Nephron progenitor cell (in vitro differentiated cells): ENCODE measurements around the gene CAMKK2.
A peak's percentile ranks its signal among the peaks of the same experiment; 100 is the strongest.
"Not testable (repeated sequence)": the region's sequence is repeated elsewhere in the genome, so short reads cannot be mapped to it uniquely, and the experiment has no call there.

ENCODE experiments used
- DNase-seq: peaks from one replicate; pipeline ENCODE4 v3.0.0; 2021
- H3K27ac Mint-ChIP-seq: 2 replicates; pipeline ENCODE4 v1.8.0; 2021; ENCODE audit warnings: mild to moderate bottlenecking, moderate library complexity, mixed read lengths
- H3K27me3 Mint-ChIP-seq: 2 replicates; pipeline ENCODE4 v1.8.0; 2021; ENCODE audit warnings: mild to moderate bottlenecking, low read depth, mixed read lengths; ENCODE audit not compliant: poor library complexity
- H3K36me3 Mint-ChIP-seq: 2 replicates; pipeline ENCODE4 v1.8.0; 2021; ENCODE audit warnings: low read depth, mixed read lengths
- H3K4me1 Mint-ChIP-seq: 2 replicates; pipeline ENCODE4 v1.8.0; 2021; ENCODE audit warnings: mixed read lengths
- H3K4me3 Mint-ChIP-seq: 2 replicates; pipeline ENCODE4 v1.8.0; 2021; ENCODE audit warnings: mild to moderate bottlenecking, moderate library complexity, mixed read lengths
- H3K9me3 Mint-ChIP-seq: 2 replicates; pipeline ENCODE4 v1.8.0; 2021; ENCODE audit warnings: mild to moderate bottlenecking, moderate library complexity, mixed read lengths
- CTCF ChIP-seq: fragments of 200-600 bp; sonication (generic); IDR thresholded peaks from 2 replicates; pipeline ENCODE4 v1.5.0; 2021; ENCODE audit warnings: antibody characterized with exemption

CAMKK2 gene

GRCh38 chr12:121283388-121283787, 13.1 kb downstream of the CAMKK2 start:
- peaks cover 6% of the 10 kb centered on the region for H3K4me1 Mint-ChIP-seq
- no peak overlapping the region for H3K4me3 Mint-ChIP-seq
- H3K9me3 Mint-ChIP-seq: no peaks in the 10 kb centered on the region
- no peak for TF ChIP-seq CTCF
- no peak for DNase-seq
- peaks cover 2% of the 10 kb centered on the region for H3K27me3 Mint-ChIP-seq
- H3K27ac Mint-ChIP-seq: no peak overlapping the region
- peaks cover 20% of the 10 kb centered on the region for H3K36me3 Mint-ChIP-seq

- H3K4me1 Mint-ChIP-seq, H3K27me3 Mint-ChIP-seq, H3K4me3 Mint-ChIP-seq, DNase-seq, H3K27ac Mint-ChIP-seq, H3K9me3 Mint-ChIP-seq: not testable (repeated sequence)
- H3K36me3 Mint-ChIP-seq: peaks cover 24% of the 10 kb centered on the region
Measured at GRCh38 chr12:121282910-121283309, 13.6 kb downstream of the CAMKK2 start.

GRCh38 chr12:121282072-121282742, 14.3 kb downstream of the CAMKK2 start:
- peak overlapping the region; percentile 71 for H3K27ac Mint-ChIP-seq
- H3K9me3 Mint-ChIP-seq: no peaks in the 10 kb centered on the region
- no peak overlapping the region for H3K4me3 Mint-ChIP-seq
- no peaks in the 10 kb centered on the region for H3K27me3 Mint-ChIP-seq
- no peak for DNase-seq
- no peaks in the 10 kb centered on the region for H3K4me1 Mint-ChIP-seq
- peaks cover 29% of the 10 kb centered on the region for H3K36me3 Mint-ChIP-seq
- no peak for TF ChIP-seq CTCF

GRCh38 chr12:121281116-121281515, 15.4 kb downstream of the CAMKK2 start:
- H3K9me3 Mint-ChIP-seq, H3K4me3 Mint-ChIP-seq, H3K4me1 Mint-ChIP-seq, H3K27me3 Mint-ChIP-seq, DNase-seq: not testable (repeated sequence)
- Mint-ChIP-seq H3K27ac (peak overlapping the region; percentile 36), H3K36me3 (peaks cover 33% of the 10 kb centered on the region)

GRCh38 chr12:121280531-121280930, 16.0 kb downstream of the CAMKK2 start:
- not testable (repeated sequence) for H3K27me3 Mint-ChIP-seq, H3K27ac Mint-ChIP-seq, DNase-seq, H3K4me1 Mint-ChIP-seq, H3K4me3 Mint-ChIP-seq, H3K9me3 Mint-ChIP-seq
- H3K36me3 Mint-ChIP-seq: peaks cover 36% of the 10 kb centered on the region

GRCh38 chr12:121279507-121279915, 17.0 kb downstream of the CAMKK2 start:
- Mint-ChIP-seq H3K27me3 (no peaks in the 10 kb centered on the region), H3K36me3 (peaks cover 42% of the 10 kb centered on the region), H3K9me3 (no peaks in the 10 kb centered on the region), H3K4me3 (no peak overlapping the region), H3K27ac (no peak overlapping the region), H3K4me1 (no peaks in the 10 kb centered on the region)
- no peak for TF ChIP-seq CTCF
- DNase-seq: no peak

GRCh38 chr12:121279071-121279375, 17.5 kb downstream of the CAMKK2 start:
- Mint-ChIP-seq H3K4me3 (no peak overlapping the region), H3K36me3 (peaks cover 44% of the 10 kb centered on the region), H3K27ac (no peak overlapping the region), H3K9me3 (no peaks in the 10 kb centered on the region), H3K4me1 (no peaks in the 10 kb centered on the region), H3K27me3 (no peaks in the 10 kb centered on the region)
- TF ChIP-seq CTCF: no peak
- DNase-seq: no peak
